Left lung (tissue), 10 donors: ENCODE data around the gene GAS2L3. TPM values are rescaled to one million over a fixed set of nuclear protein-coding genes. Genes with fewer than 3 reads are reported as not detected.
"Not testable (repeated sequence)": the region's sequence is repeated elsewhere in the genome, so short reads cannot be mapped to it uniquely, and the experiment has no call there.

Experiments used
- ATAC-seq: fragments of 200-7000 bp; cut with Tn5 transposase; one replicate; pipeline ENCODE4 v1.9.1; 2020; ENCODE audit warnings: moderate library complexity
- DNase-seq, 4 donors: peaks; one replicate each; pipeline ENCODE4 v3.0.0-alpha.2; 2013 to 2020
- H3K27ac ChIP-seq, 2 donors: fragments of 200-600 bp; sonication (generic) in 1 of 2; one replicate each; pipeline versions ENCODE4 v1.5.0 to v1.8.0; 2020 to 2021
- H3K27me3 ChIP-seq, 2 donors: fragments of 200-600 bp; sonication (generic) in 1 of 2; one replicate each; pipeline versions ENCODE4 v1.5.0 to v1.8.0; 2020 to 2021
- H3K36me3 ChIP-seq, 2 donors: fragments of 200-600 bp; sonication (generic) in 1 of 2; one replicate each; pipeline versions ENCODE4 v1.5.0 to v1.8.0; 2020 to 2021
- H3K4me1 ChIP-seq, 2 donors: fragments of 200-600 bp; one replicate each; pipeline ENCODE4 v1.8.0; 2021
- H3K4me3 ChIP-seq, 2 donors: fragments of 200-600 bp; sonication (generic) in 1 of 2; one replicate each; pipeline versions ENCODE4 v1.5.0 to v1.8.0; 2020 to 2021; ENCODE audit warnings: mild to moderate bottlenecking in 1 of 2
- H3K9me3 ChIP-seq, 2 donors: fragments of 200-600 bp; sonication (generic) in 1 of 2; one replicate each; pipeline versions ENCODE4 v1.5.0 to v1.8.0; 2020 to 2021
- CTCF ChIP-seq, 2 donors: fragments of 200-600 bp; sonication (generic) in 1 of 2; IDR thresholded peaks; one replicate each; pipeline versions ENCODE4 v1.5.0 to v1.8.0; 2021; ENCODE audit warnings: antibody characterized with exemption in 2 of 2
- intact Hi-C, 2 donors: fragments of 100-400 bp; cut with DNase I; formaldehyde crosslinking; loops; one replicate each; pipeline versions ENCODE4 v1.11.2 to v1.14.2; 2022
- polyA plus RNA-seq, 6 donors: library from polyadenylated mRNA; unstranded; fragments of 120-200 nt; gene quantifications; one replicate each; pipeline ENCODE4 v1.2.1, GENCODE V29; 2013; ENCODE audit not compliant: insufficient read length in 6 of 6
- total RNA-seq, 2 donors: library from RNA; stranded (reverse); fragmentation: NEBNext Ultra II Directional; extraction: Animal tissue kit (Norgen Biotek cat#: 25700); gene quantifications; one replicate each; pipeline ENCODE4 v1.2.1, GENCODE V29; 2021
- donor health status: DM: no; HTN: yes; CAD: no.
- donor health status: DM: no; HTN: no; CAD: no.

GAS2L3 gene
- total and polyA plus RNA-seq, 8 donors: 14.7 to 38.2 (median 23.4) TPM

- no peak for DNase-seq
- intact Hi-C loops: loop anchor here in 1 of 2 donors (10.0 kb wide), 1 partner anchor 319 kb away; no protein-coding TSS in a partner anchor
- H3K27ac ChIP-seq: no peak overlapping the region
- ATAC-seq: no peak
- no peak overlapping the region for H3K4me3 ChIP-seq
- H3K27me3 ChIP-seq: no peaks in the 10 kb centered on the region
- H3K36me3 ChIP-seq: no peaks in the 10 kb centered on the region
- H3K9me3 ChIP-seq: no peaks in the 10 kb centered on the region
- TF ChIP-seq CTCF (IDR thresholded peaks at IDR 0.05): no peak
- no peaks in the 10 kb centered on the region for H3K4me1 ChIP-seq
Observed at GRCh38 chr12:100553936-100554335, 19.5 kb upstream of the GAS2L3 start.

GRCh38 chr12:100554608-100555077 lies 18.8 kb upstream of the GAS2L3 start:
- no peak overlapping the region for H3K4me3 ChIP-seq
- H3K4me1 ChIP-seq: no peaks in the 10 kb centered on the region
- H3K27ac ChIP-seq: no peak overlapping the region
- intact Hi-C loops: loop anchor here in 1 of 2 donors (10.0 kb wide), 1 partner anchor 320 kb away; no protein-coding TSS in a partner anchor
- H3K9me3 ChIP-seq: no peaks in the 10 kb centered on the region
- ATAC-seq (peak; percentile 85), DNase-seq (peak in 2 of 4 donors; percentile 70 to 85)
- no peaks in the 10 kb centered on the region for H3K36me3 ChIP-seq
- H3K27me3 ChIP-seq: no peaks in the 10 kb centered on the region
- TF ChIP-seq CTCF (IDR thresholded peaks at IDR 0.05): peak; percentile 52 to 65

- DNase-seq (peak in 2 of 4 donors; percentile 33 to 51), ATAC-seq (no peak)
- Histone ChIP-seq H3K9me3 (no peaks in the 10 kb centered on the region), H3K27me3 (no peaks in the 10 kb centered on the region), H3K4me1 (no peaks in the 10 kb centered on the region), H3K27ac (no peak overlapping the region), H3K36me3 (no peaks in the 10 kb centered on the region), H3K4me3 (no peak overlapping the region)
- intact Hi-C loops: loop anchor here in 1 of 2 donors (10.0 kb wide), 1 partner anchor 321 kb away; no protein-coding TSS in a partner anchor
- no peak for TF ChIP-seq CTCF (IDR thresholded peaks at IDR 0.05)
Observed at GRCh38 chr12:100555722-100556121, 17.8 kb upstream of the GAS2L3 start.

DNA sequence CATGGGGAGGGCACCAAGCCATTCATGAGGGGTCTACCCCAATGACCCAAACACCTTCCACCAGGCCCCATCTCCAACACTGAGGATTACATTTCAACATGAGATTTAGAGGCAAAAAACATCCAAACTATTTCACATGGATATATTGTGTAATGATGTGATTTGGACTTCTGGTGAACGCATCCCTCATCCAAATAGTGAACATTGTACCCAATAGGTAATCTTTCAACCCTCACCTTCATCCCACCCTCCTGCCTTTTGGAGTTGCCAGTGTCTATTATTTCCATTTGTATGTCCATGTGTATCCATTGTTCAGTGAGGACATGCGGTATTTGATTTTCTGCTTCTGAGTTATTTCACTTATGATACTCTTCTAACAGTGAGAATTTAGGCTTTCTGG lies 16.1 kb upstream of the GAS2L3 start:
- H3K27ac ChIP-seq: no peak overlapping the region
- no peak overlapping the region for H3K4me3 ChIP-seq
- no peaks in the 10 kb centered on the region for H3K9me3 ChIP-seq
- DNase-seq (no peak), ATAC-seq (no peak)
- TF ChIP-seq CTCF (IDR thresholded peaks at IDR 0.05): no peak
- intact Hi-C loops: loop anchor here in 1 of 2 donors (10.0 kb wide), 1 partner anchor 323 kb away; no protein-coding TSS in a partner anchor
- H3K4me1 ChIP-seq: no peaks in the 10 kb centered on the region
- no peaks in the 10 kb centered on the region for H3K36me3 ChIP-seq
- no peaks in the 10 kb centered on the region for H3K27me3 ChIP-seq

- not testable (repeated sequence) for H3K36me3 ChIP-seq, H3K4me1 ChIP-seq, DNase-seq, H3K27ac ChIP-seq, ATAC-seq, H3K27me3 ChIP-seq, H3K4me3 ChIP-seq, H3K9me3 ChIP-seq
- intact Hi-C loops: loop anchor here in 1 of 2 donors (10.0 kb wide), 1 partner anchor 324 kb away; no protein-coding TSS in a partner anchor
Observed at GRCh38 chr12:100559261-100559660, 14.2 kb upstream of the GAS2L3 start.

DNA sequence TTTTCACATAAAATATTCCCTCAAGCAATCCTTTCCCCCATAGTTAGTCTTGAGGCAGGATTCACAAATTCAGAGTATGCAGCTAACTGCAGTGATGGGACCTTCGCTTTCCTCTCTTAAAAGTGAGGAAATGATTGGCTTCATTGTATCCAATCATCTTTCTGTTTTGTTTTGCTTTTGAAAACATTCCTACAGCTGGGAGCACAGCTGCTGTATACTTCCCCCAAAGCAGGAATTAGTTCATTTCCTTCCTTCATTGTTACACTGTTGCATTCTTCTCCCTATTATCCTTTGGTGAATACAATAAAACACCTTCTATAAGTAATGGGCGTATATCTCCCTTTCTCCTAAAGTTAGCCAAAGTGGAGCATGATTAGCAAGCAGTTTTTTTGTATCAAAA lies 9.4 kb upstream of the GAS2L3 start:
- no peak for TF ChIP-seq CTCF (IDR thresholded peaks at IDR 0.05)
- Histone ChIP-seq H3K4me3 (no peak overlapping the region), H3K36me3 (no peaks in the 10 kb centered on the region), H3K9me3 (no peaks in the 10 kb centered on the region), H3K27me3 (no peaks in the 10 kb centered on the region), H3K4me1 (peaks cover 0 to 13% of the 10 kb centered on the region in 2 donors), H3K27ac (no peak overlapping the region)
- DNase-seq (peak in 2 of 4 donors; percentile 9 to 28), ATAC-seq (no peak)
- intact Hi-C loops: no loop called here
